Astrocyte of the cerebellum (primary cell): ENCODE data around the gene TMEM41B.
A peak's percentile ranks its signal among the peaks of the same experiment; 100 is the strongest.
"Not testable (repeated sequence)": the region's sequence is repeated elsewhere in the genome, so short reads cannot be mapped to it uniquely, and the experiment has no call there.

Experiments
- DNase-seq: peaks from one replicate; pipeline ENCODE4 v3.0.0-alpha.2; 2011; ENCODE audit warnings: low read depth
- H3K4me3 ChIP-seq: 2 replicates; pipeline ENCODE4 v1.5.1; 2011; ENCODE audit warnings: mild to moderate bottlenecking, low read depth, low read length, moderate library complexity
- CTCF ChIP-seq: IDR thresholded peaks from 2 replicates; pipeline ENCODE4 v1.5.1; 2012; ENCODE audit warnings: low read length, low read depth, moderate library complexity, mild to moderate bottlenecking; ENCODE audit errors: missing control alignments
- in situ Hi-C: cut with HindIII; loops from 2 replicates; pipeline ENCODE4 v1.10.0; 2017; ENCODE audit warnings: low sequenced_read_pairs

Gene TMEM41B

GRCh38 chr11:9314291-9315077, at the start of gene TMEM41B:
TMEM41B (minus strand) TSS chr11:9314593; CDS start chr11:9314441, 152 bp downstream.
- H3K4me3 ChIP-seq: peak within 1 kb of the TSS; percentile 80
- peak; percentile 97 for DNase-seq
- in situ Hi-C loops: no loop called here
- TF ChIP-seq CTCF: peak; percentile 14

- no peak for DNase-seq
Measured at GRCh38 chr11:9362393-9362863, 48.0 kb upstream of the TMEM41B start.

GRCh38 chr11:9360862-9361622, 46.6 kb upstream of the TMEM41B start:
- DNase-seq, H3K4me3 ChIP-seq, in situ Hi-C loops: not testable (repeated sequence)

More at GRCh38 chr11:9362393-9362863, 48.0 kb upstream of the TMEM41B start:
- no peak overlapping the region for H3K4me3 ChIP-seq
- in situ Hi-C loops: no loop called here
- TF ChIP-seq CTCF: no peak

GRCh38 chr11:9357041-9357440, 42.6 kb upstream of the TMEM41B start:
- H3K4me3 ChIP-seq: no peak overlapping the region
- in situ Hi-C loops: no loop called here
- DNase-seq: no peak
- TF ChIP-seq CTCF: no peak

GRCh38 chr11:9351321-9351881, 37.0 kb upstream of the TMEM41B start:
- DNase-seq: no peak
- in situ Hi-C loops: no loop called here
- H3K4me3 ChIP-seq: no peak overlapping the region
- no peak for TF ChIP-seq CTCF

GRCh38 chr11:9347779-9348178, 33.4 kb upstream of the TMEM41B start:
- in situ Hi-C loops, DNase-seq, H3K4me3 ChIP-seq: not testable (repeated sequence)

- no peak for DNase-seq
- no peak for TF ChIP-seq CTCF
- in situ Hi-C loops: no loop called here
Measured at GRCh38 chr11:9347100-9347499, 32.7 kb upstream of the TMEM41B start.

More at GRCh38 chr11:9347100-9347499, 32.7 kb upstream of the TMEM41B start:
- no peak overlapping the region for H3K4me3 ChIP-seq
